Measurements from ENCODE around the gene INSYN2B. TPM values are rescaled to one million over a fixed set of nuclear protein-coding genes. Genes with fewer than 3 reads are reported as not detected.

Gene INSYN2B
- total RNA-seq, 1 donor from 2014 or later, result 0.56 TPM

DNA sequence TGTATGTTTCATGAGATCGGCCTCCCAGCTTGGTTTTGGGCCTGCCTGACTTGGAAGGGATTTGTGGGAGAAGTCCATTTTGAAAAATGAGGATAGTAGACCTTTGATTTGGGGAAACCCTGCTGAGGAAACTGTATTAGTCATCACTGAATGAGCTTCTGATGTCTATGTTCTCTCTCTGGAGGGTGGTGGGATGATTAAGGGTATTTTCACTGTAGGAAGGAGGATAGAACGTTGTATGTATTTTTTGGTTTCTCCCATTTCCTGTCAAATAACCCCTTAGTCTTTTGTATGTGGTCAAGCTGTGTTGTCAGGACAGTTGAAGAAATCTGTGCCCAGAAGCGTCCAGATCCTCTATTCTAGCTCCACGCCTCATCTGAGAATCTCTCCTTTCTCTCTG is 151.9 kb downstream of the INSYN2B start:
- peaks cover 5% of the 10 kb centered on the region for H3K4me1 Mint-ChIP-seq
- H3K4me3 Mint-ChIP-seq, result no peak overlapping the region
- no peaks in the 10 kb centered on the region for H3K36me3 Mint-ChIP-seq
- H3K27me3 Mint-ChIP-seq (ENCODE audit: low read depth), result peaks cover 22% of the 10 kb centered on the region
- TF ChIP-seq, protein P1, sequence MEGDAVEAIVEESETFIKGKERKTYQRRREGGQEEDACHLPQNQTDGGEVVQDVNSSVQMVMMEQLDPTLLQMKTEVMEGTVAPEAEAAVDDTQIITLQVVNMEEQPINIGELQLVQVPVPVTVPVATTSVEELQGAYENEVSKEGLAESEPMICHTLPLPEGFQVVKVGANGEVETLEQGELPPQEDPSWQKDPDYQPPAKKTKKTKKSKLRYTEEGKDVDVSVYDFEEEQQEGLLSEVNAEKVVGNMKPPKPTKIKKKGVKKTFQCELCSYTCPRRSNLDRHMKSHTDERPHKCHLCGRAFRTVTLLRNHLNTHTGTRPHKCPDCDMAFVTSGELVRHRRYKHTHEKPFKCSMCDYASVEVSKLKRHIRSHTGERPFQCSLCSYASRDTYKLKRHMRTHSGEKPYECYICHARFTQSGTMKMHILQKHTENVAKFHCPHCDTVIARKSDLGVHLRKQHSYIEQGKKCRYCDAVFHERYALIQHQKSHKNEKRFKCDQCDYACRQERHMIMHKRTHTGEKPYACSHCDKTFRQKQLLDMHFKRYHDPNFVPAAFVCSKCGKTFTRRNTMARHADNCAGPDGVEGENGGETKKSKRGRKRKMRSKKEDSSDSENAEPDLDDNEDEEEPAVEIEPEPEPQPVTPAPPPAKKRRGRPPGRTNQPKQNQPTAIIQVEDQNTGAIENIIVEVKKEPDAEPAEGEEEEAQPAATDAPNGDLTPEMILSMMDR (IDR thresholded peaks at IDR 0.05; ENCODE audit: unreplicated experiment), result no peak
- no peak for DNase-seq (ENCODE audit: low spot score in 2 of 2, unreplicated experiment in 2 of 2)
- H3K9me3 Mint-ChIP-seq, result no peaks in the 10 kb centered on the region
- no peak overlapping the region for H3K27ac Mint-ChIP-seq

DNA sequence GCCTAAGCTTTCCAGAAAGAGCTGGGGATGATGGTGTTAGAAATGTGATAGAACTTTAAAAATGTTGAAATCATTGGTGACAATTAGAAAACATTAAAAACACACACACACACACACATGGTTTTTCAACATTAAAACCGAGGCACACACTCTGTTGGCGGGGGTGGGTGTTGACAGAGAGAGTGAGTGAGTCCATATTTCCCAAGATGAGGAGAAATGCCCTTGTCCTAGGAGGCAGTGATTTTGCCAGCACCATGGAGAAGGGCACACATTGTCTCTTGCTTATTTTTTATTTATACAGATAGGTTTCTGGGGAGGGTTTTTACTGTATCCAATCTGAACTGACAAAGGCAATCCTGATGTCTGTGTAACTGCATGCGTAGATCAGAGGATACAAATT is 152.5 kb downstream of the INSYN2B start:
- Mint-ChIP-seq H3K4me3 (no peak overlapping the region), H3K4me1 (peaks cover 5% of the 10 kb centered on the region), H3K27me3 (ENCODE audit: low read depth) (peaks cover 28% of the 10 kb centered on the region), H3K27ac (no peak overlapping the region), H3K9me3 (no peaks in the 10 kb centered on the region), H3K36me3 (no peaks in the 10 kb centered on the region)
- no peak for DNase-seq (ENCODE audit: low spot score in 2 of 2, unreplicated experiment in 2 of 2)
- TF ChIP-seq, protein P1 (IDR thresholded peaks at IDR 0.05; ENCODE audit: unreplicated experiment), result no peak

DNA sequence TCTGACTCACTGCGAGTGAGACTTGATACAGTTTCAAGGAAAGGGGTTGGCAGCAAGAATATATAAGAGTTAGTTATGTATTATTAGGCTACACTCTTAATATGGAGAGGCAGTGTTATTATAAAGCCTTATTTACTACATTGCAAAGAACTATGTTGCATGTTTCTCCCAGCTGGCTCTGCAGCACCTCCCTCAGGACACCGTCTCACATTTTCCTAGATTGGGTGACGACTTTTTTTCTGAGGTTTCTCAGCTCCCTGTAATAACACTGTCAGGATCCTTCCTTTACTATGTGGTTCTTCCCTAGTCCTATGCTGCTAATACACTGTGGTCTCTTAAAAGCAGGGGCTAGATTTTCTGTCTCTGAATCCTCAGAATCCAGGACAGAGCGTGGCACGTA is 153.7 kb downstream of the INSYN2B start:
- TF ChIP-seq, protein P1 (IDR thresholded peaks at IDR 0.05; ENCODE audit: unreplicated experiment), result no peak
- no peaks in the 10 kb centered on the region for H3K9me3 Mint-ChIP-seq
- no peak for DNase-seq (ENCODE audit: low spot score in 2 of 2, unreplicated experiment in 2 of 2)
- H3K36me3 Mint-ChIP-seq, result no peaks in the 10 kb centered on the region
- H3K4me1 Mint-ChIP-seq, result peaks cover 2% of the 10 kb centered on the region
- no peak overlapping the region for H3K4me3 Mint-ChIP-seq
- H3K27me3 Mint-ChIP-seq (ENCODE audit: low read depth), result peaks cover 37% of the 10 kb centered on the region
- no peak overlapping the region for H3K27ac Mint-ChIP-seq

DNA sequence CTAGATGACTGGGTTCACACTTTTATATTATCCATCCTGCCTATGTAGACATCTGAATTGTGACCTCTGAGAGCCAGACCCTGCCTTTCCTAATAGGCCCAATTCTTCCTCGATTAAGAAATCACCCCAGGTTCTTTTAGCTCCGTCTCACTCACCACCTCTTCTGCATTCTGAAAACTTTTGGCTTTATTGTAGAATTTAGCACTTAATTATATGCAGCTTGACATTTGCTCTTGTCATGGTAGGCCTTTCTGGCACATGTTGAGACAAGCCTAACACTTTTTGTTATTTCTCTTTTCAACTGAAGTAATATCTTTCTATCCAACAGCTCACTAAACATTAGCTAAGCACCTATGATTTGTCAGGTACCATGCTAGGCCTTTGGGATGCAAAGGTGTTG is 163.3 kb downstream of the INSYN2B start:
- Mint-ChIP-seq H3K27me3 (ENCODE audit: low read depth) (peaks cover 31% of the 10 kb centered on the region), H3K36me3 (no peaks in the 10 kb centered on the region), H3K4me1 (no peaks in the 10 kb centered on the region), H3K9me3 (peaks cover 4% of the 10 kb centered on the region), H3K4me3 (no peak overlapping the region), H3K27ac (no peak overlapping the region)
- TF ChIP-seq, protein P1 (IDR thresholded peaks at IDR 0.05; ENCODE audit: unreplicated experiment), result no peak
- no peak for DNase-seq (ENCODE audit: low spot score in 2 of 2, unreplicated experiment in 2 of 2)

DNA sequence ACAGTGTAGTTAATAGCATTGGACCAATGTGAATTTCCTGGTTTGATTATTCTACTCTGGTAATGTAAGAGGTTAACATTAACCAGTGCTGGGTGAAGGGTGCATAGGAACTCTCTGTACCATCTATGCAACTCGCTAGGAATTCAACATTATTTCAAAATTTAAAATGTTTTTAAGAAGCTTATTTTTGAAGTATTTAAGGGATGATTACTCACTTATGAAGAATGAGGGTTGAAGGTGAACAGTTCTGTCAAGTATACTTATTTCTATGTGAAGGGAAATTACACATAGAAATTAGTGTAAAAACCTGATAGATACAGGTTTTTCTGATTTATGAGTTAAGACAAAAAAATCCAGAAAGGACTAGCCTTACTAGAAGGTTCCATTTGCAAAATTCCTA is 165.8 kb downstream of the INSYN2B start:
- no peak overlapping the region for H3K27ac Mint-ChIP-seq
- no peak overlapping the region for H3K4me3 Mint-ChIP-seq
- H3K4me1 Mint-ChIP-seq, result no peaks in the 10 kb centered on the region
- peaks cover 4% of the 10 kb centered on the region for H3K9me3 Mint-ChIP-seq
- TF ChIP-seq, protein P1 (IDR thresholded peaks at IDR 0.05; ENCODE audit: unreplicated experiment), result no peak
- no peaks in the 10 kb centered on the region for H3K36me3 Mint-ChIP-seq
- H3K27me3 Mint-ChIP-seq (ENCODE audit: low read depth), result peaks cover 43% of the 10 kb centered on the region
- no peak for DNase-seq (ENCODE audit: low spot score in 2 of 2, unreplicated experiment in 2 of 2)

Small RNAs within 50 kb of the gene (microRNA-seq; reads per million reads assigned to microRNA genes)
- gene MIR378E, result not detected

Other genes with a start within 250 kb of the INSYN2B start
- gene FOXI1, start 125.4 kb upstream of the INSYN2B start, total RNA-seq, result not detected in 3 replicates